Measurements from ENCODE around the gene PPL. TPM values are rescaled to one million over a fixed set of nuclear protein-coding genes. Genes with fewer than 3 reads are reported as not detected.

The PPL gene
- total and polyA plus RNA-seq, 3 experiments from 2014 or later: 0.29 TPM; not detected in 2

DNA sequence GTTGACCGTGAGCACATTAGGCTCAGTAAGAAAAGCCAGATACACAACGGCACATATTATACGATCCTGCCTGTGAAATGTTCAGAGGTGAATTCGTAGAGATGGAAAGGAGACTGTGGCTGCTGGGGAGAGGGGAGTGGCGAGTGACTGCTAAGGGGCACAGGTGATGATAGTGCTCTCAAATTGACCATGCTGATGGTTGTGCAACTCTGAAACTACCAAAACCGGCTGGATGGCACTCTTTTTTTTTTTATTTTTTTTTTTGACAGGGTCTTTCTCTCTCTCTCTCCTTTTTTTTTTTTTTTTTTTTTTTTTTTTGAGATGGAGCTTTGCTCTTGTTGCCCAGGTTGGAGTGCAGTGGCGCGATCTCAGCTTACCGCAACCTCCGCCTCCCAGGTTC is 13.0 kb upstream of the PPL start:
- POLR2A ChIA-PET: interaction anchor here (0.6 kb wide), 2 partner anchors 26 to 215 kb away, joined by 3 to 4 read pairs; partner anchors contain the start of gene DNAAF8
- Histone ChIP-seq H3K4me3 (ENCODE audit: low read length) (no peak overlapping the region), H3K27ac (ENCODE audit: low read depth, low read length) (no peak overlapping the region), H3K36me3 (ENCODE audit: insufficient read depth, low read length) (no peaks in the 10 kb centered on the region), H3K27me3 (ENCODE audit: insufficient read depth, low read length, poor library complexity, severe bottlenecking) (no peaks in the 10 kb centered on the region), H3K4me1 (ENCODE audit: insufficient read depth, low read length) (no peaks in the 10 kb centered on the region), H3K9me3 (ENCODE audit: low read length) (no peaks in the 10 kb centered on the region)
- no peak overlapping the region for H3K4me3 Mint-ChIP-seq
- no peaks in the 10 kb centered on the region for H3K4me1 Mint-ChIP-seq
- CTCF ChIA-PET: no interaction called here
- H3K27ac Mint-ChIP-seq: no peak overlapping the region
- no peak for DNase-seq
- peaks cover 15 to 47% of the 10 kb centered on the region in 2 donors for H3K27me3 Mint-ChIP-seq
- no peaks in the 10 kb centered on the region for H3K36me3 Mint-ChIP-seq
- no peaks in the 10 kb centered on the region for H3K9me3 Mint-ChIP-seq

DNA sequence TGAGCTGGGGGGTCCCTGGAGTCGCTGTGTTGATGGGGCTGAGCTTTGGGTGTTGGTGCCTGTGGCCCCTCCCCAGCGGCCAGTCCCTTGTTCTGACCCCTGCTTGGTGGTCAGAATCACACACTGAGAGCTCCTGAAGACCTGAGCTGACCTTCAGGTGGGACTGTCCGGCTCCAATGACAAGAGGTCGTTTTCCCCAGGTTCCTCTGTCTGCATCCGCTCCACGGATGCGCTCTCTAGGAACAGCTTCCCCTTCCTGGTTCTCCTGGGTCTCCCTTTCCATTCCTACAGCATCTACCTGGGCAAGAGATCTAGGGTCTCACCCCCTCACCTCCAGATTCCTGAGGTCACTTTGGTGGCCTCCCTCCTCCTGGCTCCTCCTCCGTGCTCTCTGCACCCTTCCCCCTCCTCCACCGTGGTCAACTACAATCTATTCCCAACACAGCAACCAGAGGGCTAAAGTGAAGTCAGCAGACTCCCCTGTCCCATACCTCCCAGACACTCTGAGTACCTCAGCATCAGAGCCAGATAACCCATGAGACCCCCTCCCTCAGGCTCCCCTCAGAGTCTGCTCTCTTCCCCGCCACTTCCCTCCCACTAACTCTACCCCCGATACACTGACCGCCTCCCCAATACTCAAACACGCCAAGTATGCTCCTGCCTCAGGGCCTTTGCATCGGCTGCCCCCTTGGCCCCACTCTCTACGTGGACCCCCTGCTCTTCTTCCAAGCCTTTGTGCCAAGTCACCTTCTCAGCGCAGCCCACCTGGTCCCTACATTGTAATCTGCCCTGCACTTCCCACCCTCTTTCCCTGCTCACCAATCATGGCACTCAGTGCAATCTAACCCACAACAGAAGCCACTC is 12.2 kb upstream of the PPL start:
- Histone ChIP-seq H3K4me1 (ENCODE audit: insufficient read depth, low read length) (no peaks in the 10 kb centered on the region), H3K36me3 (ENCODE audit: insufficient read depth, low read length) (no peaks in the 10 kb centered on the region), H3K4me3 (ENCODE audit: low read length) (no peak overlapping the region), H3K27me3 (ENCODE audit: insufficient read depth, low read length, poor library complexity, severe bottlenecking) (no peaks in the 10 kb centered on the region), H3K27ac (ENCODE audit: low read depth, low read length) (no peak overlapping the region), H3K9me3 (ENCODE audit: low read length) (no peaks in the 10 kb centered on the region)
- Mint-ChIP-seq H3K36me3 (no peaks in the 10 kb centered on the region), H3K9me3 (no peaks in the 10 kb centered on the region), H3K27ac (no peak overlapping the region), H3K4me1 (no peaks in the 10 kb centered on the region), H3K27me3 (peaks cover 13 to 42% of the 10 kb centered on the region in 2 donors), H3K4me3 (no peak overlapping the region)
- ChIA-PET POLR2A (no interaction called here), CTCF (no interaction called here)
- DNase-seq: no peak

DNA sequence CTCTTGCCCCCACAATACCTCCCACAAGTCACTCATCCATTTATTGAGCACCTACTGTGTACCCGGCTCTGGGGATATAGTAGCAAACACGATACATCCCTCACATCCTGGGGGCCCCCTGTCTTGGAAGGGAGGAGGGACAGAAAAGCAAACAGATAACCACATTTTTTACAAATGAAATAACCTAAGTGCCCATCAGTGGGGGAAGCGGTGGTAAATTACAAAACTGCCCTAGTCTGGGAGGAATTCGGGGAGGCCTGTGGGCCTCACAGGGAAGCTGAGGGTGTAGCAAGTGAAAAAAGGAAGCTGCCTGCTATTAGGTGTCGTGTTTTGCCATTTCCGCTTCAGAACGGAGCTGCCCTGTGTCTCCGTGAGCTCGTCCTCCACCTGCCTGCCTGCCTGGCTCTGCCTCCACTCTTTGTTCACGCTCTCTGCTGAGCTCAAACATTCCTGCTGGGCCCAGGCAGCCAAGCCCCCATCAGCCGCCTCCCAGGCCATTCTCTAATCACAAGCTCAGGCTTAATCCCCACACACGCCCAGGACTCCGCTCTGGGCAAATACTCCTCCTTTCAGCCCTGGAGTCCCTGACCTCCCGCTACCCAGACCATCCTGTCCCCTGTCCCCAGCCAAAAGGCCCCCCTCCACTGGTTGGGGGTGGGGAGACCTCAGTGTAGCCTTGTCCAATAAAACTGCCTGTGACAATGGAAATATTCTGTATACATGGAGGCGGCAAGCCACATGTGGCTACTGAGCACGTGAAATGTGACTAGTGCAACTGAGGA is 11.0 kb upstream of the PPL start:
- Mint-ChIP-seq H3K27me3 (peaks cover 15 to 41% of the 10 kb centered on the region in 2 donors), H3K9me3 (no peaks in the 10 kb centered on the region), H3K36me3 (no peaks in the 10 kb centered on the region), H3K4me1 (no peaks in the 10 kb centered on the region), H3K4me3 (no peak overlapping the region), H3K27ac (no peak overlapping the region)
- CTCF ChIA-PET: no interaction called here
- no peak for DNase-seq
- H3K4me1 ChIP-seq (ENCODE audit: insufficient read depth, low read length): no peaks in the 10 kb centered on the region
- POLR2A ChIA-PET: no interaction called here
- H3K9me3 ChIP-seq (ENCODE audit: low read length): no peaks in the 10 kb centered on the region
- no peaks in the 10 kb centered on the region for H3K27me3 ChIP-seq (ENCODE audit: insufficient read depth, low read length, poor library complexity, severe bottlenecking)
- no peak overlapping the region for H3K4me3 ChIP-seq (ENCODE audit: low read length)
- no peak overlapping the region for H3K27ac ChIP-seq (ENCODE audit: low read depth, low read length)
- H3K36me3 ChIP-seq (ENCODE audit: insufficient read depth, low read length): no peaks in the 10 kb centered on the region

DNA sequence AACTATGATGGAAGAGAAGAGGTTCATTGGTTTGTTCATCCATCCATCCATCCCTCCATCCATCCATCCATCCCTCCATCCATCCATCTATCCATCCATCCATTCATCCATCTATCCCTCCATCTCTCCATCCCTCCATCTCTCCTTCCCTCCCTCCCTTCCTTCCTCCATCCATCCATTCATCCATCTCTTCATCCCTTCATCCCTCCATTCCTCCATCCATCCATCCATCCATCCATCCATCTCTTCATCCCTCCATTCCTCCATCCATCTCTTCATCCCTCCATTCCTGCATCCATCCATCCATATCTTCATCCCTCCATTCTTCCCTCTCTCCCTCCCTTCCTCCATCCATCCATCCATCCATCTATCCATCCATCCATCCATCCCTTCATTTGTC is 10.0 kb upstream of the PPL start:
- no peak overlapping the region for H3K4me3 Mint-ChIP-seq
- no peak for DNase-seq
- H3K4me1 Mint-ChIP-seq: no peaks in the 10 kb centered on the region
- H3K36me3 ChIP-seq (ENCODE audit: insufficient read depth, low read length): no peaks in the 10 kb centered on the region
- no peak overlapping the region for H3K27ac Mint-ChIP-seq
- no peaks in the 10 kb centered on the region for H3K9me3 Mint-ChIP-seq
- peaks cover 12 to 39% of the 10 kb centered on the region in 2 donors for H3K27me3 Mint-ChIP-seq
- ChIA-PET POLR2A (interaction anchor here (0.6 kb wide), 1 partner anchor 141 kb away, joined by 5 read pairs; no protein-coding TSS in a partner anchor), CTCF (no interaction called here)
- no peaks in the 10 kb centered on the region for H3K27me3 ChIP-seq (ENCODE audit: insufficient read depth, low read length, poor library complexity, severe bottlenecking)
- no peak overlapping the region for H3K4me3 ChIP-seq (ENCODE audit: low read length)
- no peak overlapping the region for H3K27ac ChIP-seq (ENCODE audit: low read depth, low read length)
- H3K4me1 ChIP-seq (ENCODE audit: insufficient read depth, low read length): no peaks in the 10 kb centered on the region
- H3K9me3 ChIP-seq (ENCODE audit: low read length): no peaks in the 10 kb centered on the region
- no peaks in the 10 kb centered on the region for H3K36me3 Mint-ChIP-seq

DNA sequence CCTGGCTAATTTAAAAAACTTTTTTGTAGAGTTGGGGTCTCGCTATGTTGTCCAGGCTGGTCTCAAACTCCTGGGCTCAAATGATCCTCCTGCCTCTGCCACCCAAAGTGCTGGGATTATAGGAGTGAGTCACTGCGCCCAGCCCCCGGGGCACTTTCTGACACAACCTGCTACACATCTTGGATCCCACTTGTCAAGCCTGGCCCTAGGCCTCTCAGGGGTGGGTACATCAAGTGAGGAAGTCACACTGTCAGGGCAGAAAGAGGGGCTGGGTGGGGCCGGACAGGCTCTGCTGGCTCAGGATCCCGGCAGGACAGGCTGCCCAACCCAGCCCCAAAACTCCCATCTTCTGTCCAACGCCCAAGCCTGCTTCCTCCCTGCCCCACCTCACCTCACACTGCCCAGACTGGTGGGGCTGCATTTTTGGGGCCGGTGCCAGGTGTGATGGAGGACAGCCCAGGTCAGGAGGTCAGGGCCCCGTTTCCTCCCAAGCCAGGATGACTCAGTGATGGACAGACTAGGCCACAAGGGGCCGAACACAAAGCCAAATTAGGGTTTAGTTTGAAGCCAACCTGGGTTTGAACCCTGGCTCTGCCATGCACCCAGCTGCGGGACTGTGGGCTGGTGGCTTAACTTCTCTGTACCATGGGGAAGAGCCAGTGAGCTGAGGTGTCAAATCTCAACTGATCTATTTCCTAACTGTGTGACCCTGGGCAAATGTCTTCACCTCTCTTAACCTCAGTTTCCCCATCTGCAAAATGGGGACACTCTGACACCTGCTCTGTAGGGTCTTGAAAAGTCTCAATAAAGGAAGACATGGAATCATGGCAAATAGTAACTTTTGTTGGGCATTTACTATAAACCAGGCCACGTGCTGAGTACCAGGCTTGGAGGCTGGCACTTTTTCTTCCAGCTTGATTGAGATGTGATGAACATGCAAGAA is 8.9 kb upstream of the PPL start:
- H3K4me1 Mint-ChIP-seq: no peaks in the 10 kb centered on the region
- peaks cover 12 to 44% of the 10 kb centered on the region in 2 donors for H3K27me3 Mint-ChIP-seq
- ChIA-PET POLR2A (no interaction called here), CTCF (no interaction called here)
- no peak overlapping the region for H3K4me3 ChIP-seq (ENCODE audit: low read length)
- no peaks in the 10 kb centered on the region for H3K27me3 ChIP-seq (ENCODE audit: insufficient read depth, low read length, poor library complexity, severe bottlenecking)
- H3K36me3 Mint-ChIP-seq: no peaks in the 10 kb centered on the region
- no peak for DNase-seq
- no peak overlapping the region for H3K27ac ChIP-seq (ENCODE audit: low read depth, low read length)
- no peaks in the 10 kb centered on the region for H3K9me3 ChIP-seq (ENCODE audit: low read length)
- H3K27ac Mint-ChIP-seq: no peak overlapping the region
- H3K36me3 ChIP-seq (ENCODE audit: insufficient read depth, low read length): no peaks in the 10 kb centered on the region
- no peak overlapping the region for H3K4me3 Mint-ChIP-seq
- H3K9me3 Mint-ChIP-seq: no peaks in the 10 kb centered on the region
- no peaks in the 10 kb centered on the region for H3K4me1 ChIP-seq (ENCODE audit: insufficient read depth, low read length)

DNA sequence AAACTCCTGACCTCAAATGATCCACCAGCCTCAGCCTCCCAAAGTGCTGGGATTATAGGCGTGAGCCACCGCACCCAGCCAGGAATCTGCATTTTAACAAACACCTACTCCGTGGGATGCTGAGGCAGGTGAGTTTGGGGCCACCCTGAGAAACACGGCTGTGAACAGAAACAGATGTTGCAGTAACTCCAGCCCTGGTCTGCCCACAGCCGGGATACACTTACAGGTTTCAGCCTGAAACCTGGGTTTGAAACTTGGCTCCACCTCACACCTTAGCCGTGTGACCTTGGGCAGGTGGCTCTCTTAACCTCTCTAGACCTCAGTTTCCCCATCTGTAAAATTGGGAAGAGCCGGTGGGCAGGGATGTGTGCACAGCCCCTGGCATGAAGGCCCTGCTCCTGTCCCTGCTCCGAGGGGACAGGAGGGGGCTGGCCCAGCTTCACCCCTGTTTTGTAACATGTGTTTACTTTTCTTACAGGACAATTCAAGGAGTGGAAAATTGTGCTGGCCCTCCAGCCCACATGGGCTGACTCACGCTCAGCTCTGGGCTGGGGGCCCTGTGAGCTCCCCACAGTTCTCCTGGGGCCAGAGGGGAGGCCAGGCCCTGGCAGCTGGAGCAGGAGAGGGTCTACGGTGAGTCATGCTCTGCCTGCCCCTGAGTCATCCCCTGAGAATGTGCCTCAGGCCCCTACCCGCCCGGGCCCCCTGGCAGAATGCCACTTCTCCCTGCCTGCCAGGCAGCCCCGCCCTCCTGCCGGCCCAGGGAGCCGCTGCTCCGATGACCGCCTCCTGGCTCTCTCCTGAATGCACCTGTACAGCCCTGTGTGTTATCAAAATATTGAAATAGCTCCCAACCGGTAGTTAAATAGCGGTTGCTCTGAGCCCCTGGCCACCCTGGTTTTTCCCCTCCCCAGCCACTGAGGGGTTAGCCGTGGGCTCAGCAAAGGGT is 7.7 kb upstream of the PPL start:
- Histone ChIP-seq H3K36me3 (ENCODE audit: insufficient read depth, low read length) (no peaks in the 10 kb centered on the region), H3K4me1 (ENCODE audit: insufficient read depth, low read length) (no peaks in the 10 kb centered on the region), H3K9me3 (ENCODE audit: low read length) (no peaks in the 10 kb centered on the region), H3K27me3 (ENCODE audit: insufficient read depth, low read length, poor library complexity, severe bottlenecking) (no peaks in the 10 kb centered on the region), H3K4me3 (ENCODE audit: low read length) (no peak overlapping the region), H3K27ac (ENCODE audit: low read depth, low read length) (no peak overlapping the region)
- Mint-ChIP-seq H3K27me3 (peaks cover 12 to 40% of the 10 kb centered on the region in 2 donors), H3K27ac (no peak overlapping the region), H3K9me3 (no peaks in the 10 kb centered on the region), H3K36me3 (no peaks in the 10 kb centered on the region), H3K4me3 (no peak overlapping the region), H3K4me1 (no peaks in the 10 kb centered on the region)
- CTCF ChIA-PET: no interaction called here
- POLR2A ChIA-PET: no interaction called here
- no peak for DNase-seq

DNA sequence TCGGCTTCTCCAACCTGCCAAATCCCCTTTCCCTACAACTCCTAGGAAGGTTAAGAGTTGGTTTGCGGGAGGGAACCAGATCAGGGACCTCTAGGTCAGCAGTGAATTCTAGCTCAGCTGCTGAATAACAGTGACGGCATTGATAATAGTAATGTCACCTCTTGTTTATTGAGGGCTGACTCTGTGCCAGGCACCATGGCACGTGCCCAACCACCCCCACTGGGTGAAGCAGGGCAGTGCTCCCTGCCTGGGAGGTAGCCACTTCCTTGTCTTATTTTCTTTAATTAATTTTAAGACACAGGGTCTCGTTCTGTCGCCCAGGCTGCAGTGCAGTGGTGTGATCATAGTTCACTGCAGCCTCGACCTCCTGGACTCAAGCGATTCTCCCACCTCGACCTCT is 5.5 kb upstream of the PPL start:
- H3K9me3 Mint-ChIP-seq: no peaks in the 10 kb centered on the region
- no peak overlapping the region for H3K27ac Mint-ChIP-seq
- peaks cover 22 to 39% of the 10 kb centered on the region in 2 donors for H3K27me3 Mint-ChIP-seq
- peaks cover 4% of the 10 kb centered on the region in 3 donors for H3K4me1 Mint-ChIP-seq
- no peaks in the 10 kb centered on the region for H3K36me3 ChIP-seq (ENCODE audit: insufficient read depth, low read length)
- H3K4me1 ChIP-seq (ENCODE audit: insufficient read depth, low read length): no peaks in the 10 kb centered on the region
- no peaks in the 10 kb centered on the region for H3K9me3 ChIP-seq (ENCODE audit: low read length)
- H3K27me3 ChIP-seq (ENCODE audit: insufficient read depth, low read length, poor library complexity, severe bottlenecking): no peaks in the 10 kb centered on the region
- H3K27ac ChIP-seq (ENCODE audit: low read depth, low read length): no peak overlapping the region
- CTCF ChIA-PET: no interaction called here
- no peak overlapping the region for H3K4me3 ChIP-seq (ENCODE audit: low read length)
- no peak overlapping the region for H3K4me3 Mint-ChIP-seq
- POLR2A ChIA-PET: no interaction called here
- DNase-seq: no peak
- no peaks in the 10 kb centered on the region for H3K36me3 Mint-ChIP-seq

Data from CD8-positive, alpha-beta memory T cell (primary cell).